Mononuclear cell (primary cell): ENCODE results near the gene RAP1GAP. TPM values are rescaled to one million over a fixed set of nuclear protein-coding genes. Genes with fewer than 3 reads are reported as not detected.

ENCODE experiments used
- H3K27me3 ChIP-seq: 2 replicates; pipeline ENCODE4 v1.6.0; 2011; ENCODE audit warnings: low read length, control low read depth; ENCODE audit not compliant: insufficient read depth
- H3K4me1 ChIP-seq: 2 replicates; pipeline ENCODE4 v1.5.1; 2011; ENCODE audit warnings: mild to moderate bottlenecking, low read length, control low read depth; ENCODE audit not compliant: insufficient read depth
- H3K4me3 ChIP-seq: 2 replicates; pipeline ENCODE4 v1.5.1; 2011; ENCODE audit warnings: mild to moderate bottlenecking, low read length, moderate library complexity
- H3K9me3 ChIP-seq: 2 replicates; pipeline ENCODE4 v1.5.1; 2011; ENCODE audit warnings: low read depth, mild to moderate bottlenecking, control low read depth, low read length
- total RNA-seq: library from RNA; depleted of rRNA; stranded (reverse); fragments of >200 nt; gene quantifications from one replicate; pipeline ENCODE4 v1.2.3, GENCODE V29; 2012

Gene RAP1GAP
- total RNA-seq, 1 donor = 0.10 TPM

DNA sequence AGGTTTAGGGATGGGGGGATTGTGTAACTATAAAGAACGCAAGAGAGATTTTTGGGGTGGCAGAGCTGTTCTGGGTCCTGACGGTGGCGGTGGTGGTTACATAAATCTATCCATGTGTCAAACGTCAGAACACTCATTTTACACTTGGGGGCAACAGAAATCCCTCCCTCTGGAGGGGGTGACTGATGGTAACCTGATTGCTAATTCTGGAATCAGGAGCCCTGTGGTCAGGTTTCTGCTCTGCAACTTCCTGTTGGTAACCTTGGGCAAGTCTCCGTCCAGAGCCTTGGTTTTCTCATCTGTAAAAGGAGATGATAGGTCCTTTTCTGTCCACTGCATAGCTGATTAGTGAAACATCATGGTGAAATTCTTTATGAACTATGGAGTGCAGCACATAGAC, 119.1 kb downstream of the RAP1GAP start:
- H3K27me3 ChIP-seq = peaks cover 4% of the 10 kb centered on the region
- no peak overlapping the region for H3K4me3 ChIP-seq
- H3K9me3 ChIP-seq = no peaks in the 10 kb centered on the region
- H3K4me1 ChIP-seq = peaks cover 38% of the 10 kb centered on the region

DNA sequence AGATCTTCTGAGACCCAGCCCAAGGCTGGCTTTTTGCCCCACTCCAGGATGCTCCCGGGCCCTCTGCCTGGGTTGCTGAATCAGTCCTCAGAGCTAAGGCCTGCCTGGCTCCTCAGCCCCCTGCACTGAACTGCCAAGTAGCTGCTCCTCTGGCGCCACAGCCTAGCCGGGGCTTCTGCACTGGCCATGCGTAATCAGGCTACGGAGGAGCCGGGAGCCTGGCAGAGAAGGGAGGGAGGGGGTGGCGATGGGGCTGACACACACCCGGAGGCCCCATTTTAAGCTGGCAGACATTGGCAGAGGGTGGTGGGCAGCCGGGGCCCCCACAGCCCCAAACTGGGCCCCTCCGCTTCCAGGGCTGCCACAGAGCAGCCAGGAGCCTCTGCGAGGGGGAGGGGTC, 121.3 kb downstream of the RAP1GAP start:
- no peaks in the 10 kb centered on the region for H3K9me3 ChIP-seq
- no peak overlapping the region for H3K4me3 ChIP-seq
- H3K4me1 ChIP-seq = peaks cover 28% of the 10 kb centered on the region
- no peaks in the 10 kb centered on the region for H3K27me3 ChIP-seq

Other genes starting within 250 kb of the RAP1GAP start
- 6.6 TPM for gene NBPF3, start 229.2 kb downstream of the RAP1GAP start, total RNA-seq
- 0.21 TPM for gene ALPL, start 159.9 kb downstream of the RAP1GAP start, total RNA-seq
- gene USP48, start 113.8 kb upstream of the RAP1GAP start, total RNA-seq = 63.9 TPM
- gene LDLRAD2, start 142.9 kb upstream of the RAP1GAP start, total RNA-seq = not detected